NCI-H2196 treated with DMSO at 0.1 percent for 48 hours (cell line): ENCODE results near the gene EXOC4.

Experiments
- DNase-seq: peaks from one replicate; lab custom pipeline; 2025; ENCODE audit not compliant: unreplicated experiment; lab: John Stamatoyannopoulos, UW

EXOC4 gene

GRCh38 chr7:133564484-133564883, 311.6 kb downstream of the EXOC4 start:
- DNase-seq: no peak

GRCh38 chr7:133568544-133568943, 315.7 kb downstream of the EXOC4 start:
- DNase-seq: no peak

- no peak for DNase-seq
Measured at GRCh38 chr7:133570321-133570720, 317.4 kb downstream of the EXOC4 start.

GRCh38 chr7:133571076-133571475, 318.2 kb downstream of the EXOC4 start:
- DNase-seq: no peak

- DNase-seq: no peak
Measured at GRCh38 chr7:133572087-133572486, 319.2 kb downstream of the EXOC4 start.

GRCh38 chr7:133572843-133573242, 320.0 kb downstream of the EXOC4 start:
- DNase-seq: no peak

GRCh38 chr7:133573554-133574265, 320.8 kb downstream of the EXOC4 start:
- no peak for DNase-seq

GRCh38 chr7:133575726-133576440, 323.0 kb downstream of the EXOC4 start:
- DNase-seq: no peak

- DNase-seq: no peak
Measured at GRCh38 chr7:133576612-133577168, 323.8 kb downstream of the EXOC4 start.

GRCh38 chr7:133582766-133583523, 330.1 kb downstream of the EXOC4 start:
- no peak for DNase-seq

- DNase-seq: no peak
Measured at GRCh38 chr7:133583545-133584171, 330.8 kb downstream of the EXOC4 start.

- DNase-seq: no peak
Measured at GRCh38 chr7:133584956-133585668, 332.2 kb downstream of the EXOC4 start.

GRCh38 chr7:133586253-133586652, 333.4 kb downstream of the EXOC4 start:
- no peak for DNase-seq

GRCh38 chr7:133587903-133588302, 335.0 kb downstream of the EXOC4 start:
- DNase-seq: no peak

GRCh38 chr7:133590795-133591194, 337.9 kb downstream of the EXOC4 start:
- DNase-seq: no peak

GRCh38 chr7:133591704-133592340, 338.9 kb downstream of the EXOC4 start:
- DNase-seq: no peak

- DNase-seq: no peak
Measured at GRCh38 chr7:133593561-133593960, 340.7 kb downstream of the EXOC4 start.

GRCh38 chr7:133601617-133602016, 348.7 kb downstream of the EXOC4 start:
- no peak for DNase-seq

GRCh38 chr7:133602291-133602690, 349.4 kb downstream of the EXOC4 start:
- peak; percentile 38 for DNase-seq

- no peak for DNase-seq
Measured at GRCh38 chr7:133606991-133607390, 354.1 kb downstream of the EXOC4 start.
